Measurements from ENCODE around the gene XPNPEP2.

XPNPEP2 gene

DNA sequence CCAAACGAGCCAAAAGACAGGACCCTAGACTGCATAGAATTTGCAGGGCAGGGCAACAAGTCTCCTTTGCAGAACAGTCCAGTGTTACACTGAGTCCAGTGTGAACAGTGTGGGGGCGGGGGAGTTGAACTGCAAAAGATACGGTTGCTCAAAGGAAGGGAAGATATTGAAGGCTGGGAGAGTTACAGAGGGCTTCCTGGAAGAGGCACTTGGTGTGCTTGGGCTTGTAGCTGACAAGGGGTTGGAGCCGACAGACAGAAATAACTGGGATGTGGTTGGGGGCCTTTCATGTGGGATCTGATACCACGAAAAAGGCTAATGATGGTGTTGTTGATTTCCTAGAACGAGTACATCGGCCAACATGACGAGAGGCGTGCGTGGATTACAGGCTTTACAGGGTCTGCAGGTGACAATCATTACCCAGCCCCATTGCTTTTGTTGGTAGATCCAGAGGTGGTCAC, 6.1 kb downstream of the XPNPEP2 start:
- H3K27ac Mint-ChIP-seq (ENCODE audit: low read depth) = no peak overlapping the region

DNA sequence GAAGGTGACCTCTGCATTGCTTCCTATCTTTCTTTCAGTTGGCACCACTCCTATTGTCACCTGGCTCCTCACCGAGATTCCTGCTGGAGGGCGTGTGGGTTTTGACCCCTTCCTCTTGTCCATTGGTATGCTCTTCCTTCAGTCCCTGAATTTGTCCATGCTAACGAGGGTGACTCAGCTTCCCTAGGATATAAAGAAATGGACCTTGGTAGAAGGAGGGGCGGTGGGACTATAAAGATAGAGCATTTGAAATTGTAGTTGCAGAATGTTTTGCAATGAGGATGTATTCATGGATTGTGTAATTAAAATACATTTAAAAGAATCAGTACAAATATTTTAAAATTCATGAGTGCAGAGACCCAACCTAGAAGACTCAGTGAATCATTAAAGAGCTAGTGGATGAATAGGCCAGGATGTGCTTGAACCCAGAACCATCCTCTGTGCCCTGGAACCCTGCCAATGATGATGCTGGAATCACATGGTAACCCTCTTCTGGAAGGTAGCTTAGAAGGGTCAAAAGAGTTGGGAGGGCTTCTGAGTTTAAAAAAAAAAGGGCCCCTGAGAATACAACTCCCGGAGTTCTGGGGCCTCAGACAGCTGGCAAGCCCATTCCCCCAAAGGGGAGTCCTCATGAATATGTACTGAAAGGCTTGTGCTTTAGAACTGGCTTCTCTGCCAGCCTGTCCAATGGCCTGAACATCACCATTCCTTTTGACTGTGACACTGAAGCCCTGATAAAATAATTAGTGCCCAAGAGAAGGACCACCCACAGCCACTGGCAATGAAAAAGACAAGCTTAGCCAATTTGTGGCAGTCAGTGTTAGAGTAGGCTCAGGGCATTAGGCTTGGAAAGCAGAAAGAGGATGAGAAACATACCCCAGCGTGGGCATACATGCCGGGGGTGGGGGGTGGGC, 8.0 kb downstream of the XPNPEP2 start:
- H3K36me3 Mint-ChIP-seq (ENCODE audit: insufficient read depth) = no peaks in the 10 kb centered on the region
- H3K27ac Mint-ChIP-seq (ENCODE audit: low read depth) = no peak overlapping the region
- DNase-seq (ENCODE audit: low spot score in 2 of 2) (no peak), ATAC-seq (replicated peaks; ENCODE audit: extremely low read depth, poor library complexity, severe bottlenecking) (no peak)
- no peaks in the 10 kb centered on the region for H3K27me3 Mint-ChIP-seq
- H3K9me3 Mint-ChIP-seq = no peaks in the 10 kb centered on the region
- H3K4me1 Mint-ChIP-seq = peaks cover 37% of the 10 kb centered on the region
- no peak overlapping the region for H3K4me3 Mint-ChIP-seq

More for the DNA sequence above, 6.1 kb downstream of the XPNPEP2 start:
- Mint-ChIP-seq H3K36me3 (ENCODE audit: insufficient read depth) (no peaks in the 10 kb centered on the region), H3K4me1 (peaks cover 34% of the 10 kb centered on the region), H3K9me3 (no peaks in the 10 kb centered on the region), H3K4me3 (peak overlapping the region; percentile 19), H3K27me3 (no peaks in the 10 kb centered on the region)
- ATAC-seq (replicated peaks; ENCODE audit: extremely low read depth, poor library complexity, severe bottlenecking) (peak; percentile 67), DNase-seq (ENCODE audit: low spot score in 2 of 2) (no peak)

DNA sequence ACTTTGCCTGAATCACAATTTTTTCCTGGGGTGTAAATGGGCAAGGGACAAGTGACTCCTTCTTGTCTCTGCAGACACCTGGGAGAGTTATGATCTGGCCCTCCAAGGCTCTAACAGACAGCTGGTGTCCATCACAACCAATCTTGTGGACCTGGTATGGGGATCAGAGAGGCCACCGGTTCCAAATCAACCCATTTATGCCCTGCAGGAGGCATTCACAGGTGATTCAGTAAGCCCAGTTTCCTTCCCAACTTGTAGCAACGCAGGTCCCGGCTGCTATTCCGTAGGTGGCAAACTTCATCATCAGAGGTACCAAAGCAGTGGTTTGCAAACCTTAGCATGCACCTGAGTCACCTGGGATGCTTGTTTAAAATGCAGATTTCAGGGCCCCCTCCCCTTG, 8.8 kb downstream of the XPNPEP2 start:
- Mint-ChIP-seq H3K9me3 (no peaks in the 10 kb centered on the region), H3K27me3 (no peaks in the 10 kb centered on the region), H3K4me3 (no peak overlapping the region), H3K36me3 (ENCODE audit: insufficient read depth) (no peaks in the 10 kb centered on the region), H3K27ac (ENCODE audit: low read depth) (no peak overlapping the region), H3K4me1 (peaks cover 34% of the 10 kb centered on the region)
- no peak for ATAC-seq (replicated peaks; ENCODE audit: extremely low read depth, poor library complexity, severe bottlenecking)
- no peak for DNase-seq (ENCODE audit: low spot score in 2 of 2)

DNA sequence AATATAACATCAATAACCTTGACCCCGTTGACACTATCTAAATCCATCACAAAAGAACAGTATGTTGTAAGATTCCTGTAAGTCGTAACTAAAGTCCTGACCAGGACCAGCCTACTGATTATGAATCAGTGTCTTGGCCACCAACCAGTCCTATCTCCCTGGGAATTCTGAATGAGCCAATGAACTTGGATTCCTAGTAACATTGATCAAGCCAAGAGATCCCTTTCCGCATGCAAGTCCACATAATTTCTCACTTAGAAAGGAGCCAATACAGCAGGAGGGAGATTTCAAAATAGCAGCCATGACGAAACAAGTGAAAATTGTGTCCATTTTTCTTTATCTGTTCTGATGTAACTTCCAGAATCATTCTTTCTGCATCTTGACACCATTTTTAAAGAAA, 9.5 kb downstream of the XPNPEP2 start:
- H3K27me3 Mint-ChIP-seq = no peaks in the 10 kb centered on the region
- no peak for DNase-seq (ENCODE audit: low spot score in 2 of 2)
- H3K27ac Mint-ChIP-seq (ENCODE audit: low read depth) = no peak overlapping the region
- H3K9me3 Mint-ChIP-seq = no peaks in the 10 kb centered on the region
- peaks cover 29% of the 10 kb centered on the region for H3K4me1 Mint-ChIP-seq
- ATAC-seq (replicated peaks; ENCODE audit: extremely low read depth, poor library complexity, severe bottlenecking) = no peak
- no peak overlapping the region for H3K4me3 Mint-ChIP-seq
- H3K36me3 Mint-ChIP-seq (ENCODE audit: insufficient read depth) = no peaks in the 10 kb centered on the region

DNA sequence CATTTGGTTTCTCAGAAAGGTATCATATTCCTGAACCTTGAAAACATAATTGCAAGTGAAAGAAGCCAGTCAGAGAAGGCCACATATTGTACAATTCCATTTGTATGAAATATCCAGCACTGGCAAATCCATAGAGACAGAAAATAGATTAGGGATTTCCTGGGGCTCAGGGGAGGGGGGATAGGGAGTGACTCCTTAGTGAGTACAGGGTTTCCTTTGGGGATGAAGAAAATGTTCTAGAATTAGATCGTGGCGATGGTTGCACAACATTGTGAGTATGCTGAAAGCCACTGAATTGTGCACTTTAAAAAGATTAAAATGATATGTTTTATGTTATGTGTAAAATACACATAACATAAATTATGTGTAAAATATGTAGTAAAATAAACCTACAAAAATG, 10.3 kb downstream of the XPNPEP2 start:
- ATAC-seq (replicated peaks; ENCODE audit: extremely low read depth, poor library complexity, severe bottlenecking) (no peak), DNase-seq (ENCODE audit: low spot score in 2 of 2) (no peak)
- H3K36me3 Mint-ChIP-seq (ENCODE audit: insufficient read depth) = no peaks in the 10 kb centered on the region
- no peak overlapping the region for H3K4me3 Mint-ChIP-seq
- H3K4me1 Mint-ChIP-seq = peaks cover 26% of the 10 kb centered on the region
- H3K27me3 Mint-ChIP-seq = no peaks in the 10 kb centered on the region
- no peak overlapping the region for H3K27ac Mint-ChIP-seq (ENCODE audit: low read depth)
- no peaks in the 10 kb centered on the region for H3K9me3 Mint-ChIP-seq

DNA sequence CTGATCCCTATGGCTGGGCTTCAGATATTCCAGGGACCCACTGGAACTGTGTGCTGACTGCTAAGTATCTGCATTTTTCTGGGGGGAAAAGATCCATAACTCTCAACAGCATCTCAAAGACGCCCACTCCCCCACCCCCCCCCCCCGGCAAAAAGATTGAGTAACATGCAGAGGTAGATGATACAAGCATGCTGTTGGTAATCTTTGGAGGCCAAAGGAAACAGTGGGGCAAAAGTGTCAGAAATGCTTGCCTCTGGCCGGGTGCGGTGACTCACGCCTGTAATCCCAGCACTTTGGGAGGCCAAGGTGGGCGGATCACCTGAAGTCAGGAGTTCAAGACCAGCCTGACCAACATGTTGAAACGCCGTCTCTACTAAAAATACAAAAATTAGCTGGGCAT, 12.2 kb downstream of the XPNPEP2 start:
- ATAC-seq (replicated peaks; ENCODE audit: extremely low read depth, poor library complexity, severe bottlenecking) (no peak), DNase-seq (ENCODE audit: low spot score in 2 of 2) (no peak)
- no peak overlapping the region for H3K27ac Mint-ChIP-seq (ENCODE audit: low read depth)
- peaks cover 24% of the 10 kb centered on the region for H3K4me1 Mint-ChIP-seq
- no peaks in the 10 kb centered on the region for H3K36me3 Mint-ChIP-seq (ENCODE audit: insufficient read depth)
- no peaks in the 10 kb centered on the region for H3K9me3 Mint-ChIP-seq
- H3K4me3 Mint-ChIP-seq = no peak overlapping the region
- no peaks in the 10 kb centered on the region for H3K27me3 Mint-ChIP-seq

DNA sequence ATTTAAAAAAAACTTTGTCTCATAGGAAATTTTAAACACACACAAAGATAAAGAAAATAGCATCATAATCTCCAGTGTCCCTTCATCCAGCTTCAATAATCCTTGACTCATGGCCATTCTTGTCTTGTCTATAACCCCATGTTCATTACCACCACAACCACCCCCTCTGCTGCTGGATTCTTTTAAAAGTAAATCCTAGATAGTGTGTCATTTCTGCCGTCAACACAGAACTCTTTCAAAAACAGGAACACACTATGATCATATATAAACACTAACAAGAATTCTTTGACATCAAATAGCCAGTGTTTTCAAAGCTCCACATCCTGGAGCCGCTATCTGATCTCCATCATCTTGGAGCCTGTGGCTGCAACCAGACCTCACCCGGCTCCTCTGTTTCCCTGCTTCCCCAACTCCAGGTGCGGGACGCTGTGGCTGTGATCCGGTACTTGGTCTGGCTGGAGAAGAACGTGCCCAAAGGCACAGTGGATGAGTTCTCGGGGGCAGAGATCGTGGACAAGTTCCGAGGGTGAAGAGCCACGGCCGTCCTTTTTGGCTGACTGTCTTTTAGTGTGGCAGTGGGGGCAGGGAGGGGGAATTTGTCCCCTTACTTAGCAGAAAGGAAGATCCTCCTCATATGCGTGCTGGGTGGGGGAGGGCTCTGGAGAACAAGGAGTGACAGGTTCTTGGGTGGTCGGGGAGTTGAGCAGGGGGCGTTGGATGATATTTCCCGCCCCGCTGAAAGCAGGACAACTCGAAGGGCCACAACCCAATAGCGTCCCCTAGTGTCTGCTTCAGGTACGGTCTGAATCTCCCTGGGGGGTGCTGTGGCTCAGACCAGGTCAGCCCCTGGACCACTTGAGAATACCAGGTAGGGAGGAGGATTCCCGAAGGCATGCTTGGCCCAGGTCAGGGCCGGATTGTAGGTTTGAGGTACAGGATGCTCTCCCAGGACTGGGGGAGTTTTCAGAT, 15.6 kb downstream of the XPNPEP2 start:
- H3K27ac Mint-ChIP-seq (ENCODE audit: low read depth) = no peak overlapping the region
- no peaks in the 10 kb centered on the region for H3K27me3 Mint-ChIP-seq
- H3K9me3 Mint-ChIP-seq = no peaks in the 10 kb centered on the region
- peaks cover 1% of the 10 kb centered on the region for H3K36me3 Mint-ChIP-seq (ENCODE audit: insufficient read depth)
- DNase-seq (ENCODE audit: low spot score in 2 of 2) = no peak
- no peak for ATAC-seq (replicated peaks; ENCODE audit: extremely low read depth, poor library complexity, severe bottlenecking)
- peak overlapping the region; percentile 80 for H3K4me3 Mint-ChIP-seq
- peaks cover 46% of the 10 kb centered on the region for H3K4me1 Mint-ChIP-seq

DNA sequence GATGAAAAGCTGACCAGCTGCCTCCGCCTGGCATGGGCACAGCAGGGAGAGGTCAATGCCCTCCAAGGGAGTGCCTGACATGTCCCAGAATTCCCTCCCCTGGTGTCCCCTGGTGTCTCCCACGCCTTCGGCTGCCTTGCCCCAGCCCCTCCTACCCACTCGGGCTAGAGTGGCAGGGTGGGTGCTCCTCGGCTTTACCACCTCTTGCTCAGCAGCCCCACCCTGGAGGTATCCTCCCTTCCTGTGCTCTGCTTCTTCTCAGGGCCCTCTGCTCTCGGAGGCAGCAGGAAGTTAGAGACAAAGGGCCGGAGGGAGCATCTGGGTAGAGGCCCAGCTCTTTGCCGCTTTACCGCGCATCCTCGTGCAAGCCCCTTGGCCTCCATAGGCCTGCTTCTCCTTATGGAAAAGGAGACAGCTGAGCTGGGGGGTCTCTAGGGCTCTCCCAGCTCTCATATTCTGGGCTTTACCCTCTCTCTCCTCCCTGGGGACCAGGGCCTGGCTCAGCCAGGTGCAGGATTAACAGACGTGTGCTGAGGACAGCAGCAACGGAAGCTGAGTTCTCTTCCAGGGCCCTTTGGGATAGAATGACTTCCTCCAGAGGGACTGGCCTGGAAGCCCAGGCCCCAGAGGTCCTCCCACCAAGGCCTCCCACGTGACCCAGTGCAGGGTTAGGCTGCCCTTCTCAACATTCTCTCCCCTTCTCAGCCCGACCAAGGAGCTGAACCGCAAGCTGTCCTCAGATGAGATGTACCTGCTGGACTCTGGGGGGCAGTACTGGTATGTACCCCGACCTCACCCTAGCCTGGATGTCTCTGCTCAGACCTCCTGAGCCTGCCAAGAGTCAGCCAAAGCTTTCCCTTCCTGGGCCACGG, 17.2 kb downstream of the XPNPEP2 start:
- Mint-ChIP-seq H3K4me3 (peak overlapping the region; percentile 80), H3K36me3 (ENCODE audit: insufficient read depth) (peaks cover 5% of the 10 kb centered on the region), H3K9me3 (no peaks in the 10 kb centered on the region), H3K4me1 (peaks cover 63% of the 10 kb centered on the region), H3K27ac (ENCODE audit: low read depth) (peak overlapping the region; percentile 68), H3K27me3 (no peaks in the 10 kb centered on the region)
- DNase-seq (ENCODE audit: low spot score in 2 of 2) (no peak), ATAC-seq (replicated peaks; ENCODE audit: extremely low read depth, poor library complexity, severe bottlenecking) (peak; percentile 41)

DNA sequence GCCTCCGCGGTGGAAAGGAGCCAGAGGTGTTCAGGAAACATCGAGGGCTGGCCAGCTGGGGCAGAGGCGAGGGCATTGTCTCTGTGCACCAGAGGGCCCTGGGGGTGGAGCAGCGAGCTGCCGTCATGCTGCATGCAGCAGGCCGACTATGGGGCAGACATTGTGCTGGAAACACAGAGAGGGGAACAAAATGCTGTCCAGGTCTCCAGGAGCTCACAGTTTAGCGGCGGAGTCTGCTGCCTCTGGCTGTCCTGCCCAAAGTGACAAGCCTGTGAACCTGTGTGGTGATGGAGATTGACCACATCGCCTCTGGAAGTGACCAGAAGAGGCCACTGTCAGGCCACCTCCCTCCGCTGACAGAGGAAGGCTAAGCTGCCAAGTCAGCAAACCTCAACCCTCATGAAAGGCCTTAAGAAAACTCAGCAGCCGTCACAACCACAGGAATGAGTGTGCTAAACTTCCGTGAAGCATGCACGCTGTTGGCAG, 20.8 kb downstream of the XPNPEP2 start:
- ATAC-seq (replicated peaks; ENCODE audit: extremely low read depth, poor library complexity, severe bottlenecking) (peak; percentile 74), DNase-seq (ENCODE audit: low spot score in 2 of 2) (peak in 1 of 2 donors; percentile 41)
- Mint-ChIP-seq H3K4me1 (peaks cover 54% of the 10 kb centered on the region), H3K27me3 (no peaks in the 10 kb centered on the region), H3K4me3 (peak overlapping the region; percentile 32), H3K36me3 (ENCODE audit: insufficient read depth) (peaks cover 5% of the 10 kb centered on the region), H3K9me3 (no peaks in the 10 kb centered on the region), H3K27ac (ENCODE audit: low read depth) (peak overlapping the region; percentile 82)

DNA sequence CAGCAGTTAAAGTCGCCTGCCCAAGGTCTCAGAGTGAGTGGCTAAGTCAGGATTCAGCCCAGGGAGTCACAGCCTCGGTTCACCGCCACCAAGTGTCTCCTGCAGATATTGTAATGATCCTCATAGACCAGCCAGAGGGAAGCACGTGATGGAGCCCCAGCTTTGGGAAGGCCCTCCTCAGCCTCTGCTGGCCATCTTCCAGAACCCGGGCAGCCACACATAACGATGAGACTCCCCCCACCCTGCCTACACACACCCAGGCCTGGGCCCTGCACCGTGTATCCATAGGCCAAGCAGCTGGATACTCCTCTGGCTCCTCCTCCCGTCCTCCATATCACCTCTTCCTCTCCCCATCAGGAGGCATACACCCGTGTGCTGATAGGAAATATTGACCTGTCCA, 21.4 kb downstream of the XPNPEP2 start:
- ATAC-seq (replicated peaks; ENCODE audit: extremely low read depth, poor library complexity, severe bottlenecking) (no peak), DNase-seq (ENCODE audit: low spot score in 2 of 2) (no peak)
- Mint-ChIP-seq H3K4me3 (peak overlapping the region; percentile 44), H3K9me3 (no peaks in the 10 kb centered on the region), H3K27ac (ENCODE audit: low read depth) (peak overlapping the region; percentile 82), H3K36me3 (ENCODE audit: insufficient read depth) (peaks cover 5% of the 10 kb centered on the region), H3K27me3 (no peaks in the 10 kb centered on the region), H3K4me1 (peaks cover 49% of the 10 kb centered on the region)

DNA sequence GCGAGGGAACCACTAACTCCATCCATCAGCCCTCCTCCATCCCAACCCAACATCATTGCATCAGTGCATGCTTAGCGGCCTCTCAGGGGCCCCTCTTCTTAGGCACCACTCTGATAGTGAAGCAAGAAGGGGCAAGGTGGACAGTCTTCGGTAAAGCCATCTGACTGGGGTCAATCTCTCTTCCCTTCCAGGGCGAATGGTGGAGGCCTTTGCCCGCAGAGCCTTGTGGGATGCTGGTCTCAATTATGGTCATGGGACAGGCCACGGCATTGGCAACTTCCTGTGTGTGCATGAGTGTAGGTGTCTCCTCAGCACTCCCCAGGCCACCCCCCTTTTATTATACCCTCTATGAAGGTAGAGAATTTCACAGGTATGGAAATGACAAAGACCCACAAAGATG, 22.2 kb downstream of the XPNPEP2 start:
- Mint-ChIP-seq H3K4me1 (peaks cover 46% of the 10 kb centered on the region), H3K4me3 (no peak overlapping the region), H3K27ac (ENCODE audit: low read depth) (peak overlapping the region; percentile 82), H3K36me3 (ENCODE audit: insufficient read depth) (peaks cover 5% of the 10 kb centered on the region), H3K9me3 (no peaks in the 10 kb centered on the region), H3K27me3 (no peaks in the 10 kb centered on the region)
- DNase-seq (ENCODE audit: low spot score in 2 of 2) = no peak
- no peak for ATAC-seq (replicated peaks; ENCODE audit: extremely low read depth, poor library complexity, severe bottlenecking)

DNA sequence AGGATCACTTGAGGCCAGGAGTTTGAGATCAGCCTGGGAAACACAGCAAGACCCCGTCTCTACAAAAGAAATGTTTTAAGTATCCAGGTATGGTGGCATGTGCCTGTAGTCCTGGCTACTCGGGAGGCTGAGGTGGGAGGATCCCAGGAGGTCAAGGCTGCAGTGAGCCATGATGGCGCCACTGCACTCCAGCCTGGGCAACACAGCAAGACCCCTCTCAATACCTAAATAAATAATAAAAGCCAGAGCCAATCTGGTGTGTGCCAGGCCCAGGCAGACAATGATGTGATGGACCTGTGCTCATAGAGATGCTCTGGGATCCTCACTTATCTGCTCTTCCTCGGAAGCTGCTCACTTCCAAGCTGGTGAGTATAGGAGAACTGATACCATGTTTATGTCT, 22.8 kb downstream of the XPNPEP2 start:
- Mint-ChIP-seq H3K9me3 (no peaks in the 10 kb centered on the region), H3K27ac (ENCODE audit: low read depth) (peak overlapping the region; percentile 82), H3K36me3 (ENCODE audit: insufficient read depth) (peaks cover 5% of the 10 kb centered on the region), H3K27me3 (no peaks in the 10 kb centered on the region), H3K4me1 (peaks cover 44% of the 10 kb centered on the region), H3K4me3 (no peak overlapping the region)
- DNase-seq (ENCODE audit: low spot score in 2 of 2) (no peak), ATAC-seq (replicated peaks; ENCODE audit: extremely low read depth, poor library complexity, severe bottlenecking) (no peak)
